ENCODE results near the gene MMD2.

DNA sequence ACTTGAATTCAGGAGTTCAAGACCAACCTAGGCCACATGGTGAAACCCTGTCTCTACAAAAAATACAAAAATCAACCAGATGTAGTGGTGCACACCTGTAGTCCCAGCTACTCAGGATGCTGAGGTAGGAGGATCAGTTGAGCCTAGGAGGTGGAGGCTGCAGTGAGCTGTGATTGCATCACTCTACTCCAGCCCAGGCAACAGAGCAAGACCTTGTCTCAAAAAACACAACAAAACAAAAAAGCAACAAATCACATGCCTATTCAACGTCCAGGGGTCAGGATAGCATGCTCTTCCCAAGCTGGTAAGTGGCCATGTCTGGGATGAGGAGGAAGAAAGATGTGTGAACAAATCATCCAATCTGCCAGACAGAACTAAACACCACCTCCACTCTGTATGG is 69.3 kb downstream of the MMD2 start:
- no peak for TF ChIP-seq RORB (CRISPR knock-in tag; IDR thresholded peaks at IDR 0.05)
- TF ChIP-seq AFF4 (CRISPR knock-in tag; IDR thresholded peaks at IDR 0.05; ENCODE audit: borderline replicate concordance), result no peak
- no peak for TF ChIP-seq CTCF (IDR thresholded peaks at IDR 0.05)
- TF ChIP-seq PRRX2 (CRISPR knock-in tag; IDR thresholded peaks at IDR 0.05), result no peak
- TF ChIP-seq TCF7 (CRISPR knock-in tag; IDR thresholded peaks at IDR 0.05; ENCODE audit: low read depth), result no peak
- no peak for TF ChIP-seq ZNF512 (CRISPR knock-in tag; IDR thresholded peaks at IDR 0.05; ENCODE audit: borderline replicate concordance)
- no peak for TF ChIP-seq SMAD4 (CRISPR knock-in tag; IDR thresholded peaks at IDR 0.05)
- TF ChIP-seq, protein P1, sequence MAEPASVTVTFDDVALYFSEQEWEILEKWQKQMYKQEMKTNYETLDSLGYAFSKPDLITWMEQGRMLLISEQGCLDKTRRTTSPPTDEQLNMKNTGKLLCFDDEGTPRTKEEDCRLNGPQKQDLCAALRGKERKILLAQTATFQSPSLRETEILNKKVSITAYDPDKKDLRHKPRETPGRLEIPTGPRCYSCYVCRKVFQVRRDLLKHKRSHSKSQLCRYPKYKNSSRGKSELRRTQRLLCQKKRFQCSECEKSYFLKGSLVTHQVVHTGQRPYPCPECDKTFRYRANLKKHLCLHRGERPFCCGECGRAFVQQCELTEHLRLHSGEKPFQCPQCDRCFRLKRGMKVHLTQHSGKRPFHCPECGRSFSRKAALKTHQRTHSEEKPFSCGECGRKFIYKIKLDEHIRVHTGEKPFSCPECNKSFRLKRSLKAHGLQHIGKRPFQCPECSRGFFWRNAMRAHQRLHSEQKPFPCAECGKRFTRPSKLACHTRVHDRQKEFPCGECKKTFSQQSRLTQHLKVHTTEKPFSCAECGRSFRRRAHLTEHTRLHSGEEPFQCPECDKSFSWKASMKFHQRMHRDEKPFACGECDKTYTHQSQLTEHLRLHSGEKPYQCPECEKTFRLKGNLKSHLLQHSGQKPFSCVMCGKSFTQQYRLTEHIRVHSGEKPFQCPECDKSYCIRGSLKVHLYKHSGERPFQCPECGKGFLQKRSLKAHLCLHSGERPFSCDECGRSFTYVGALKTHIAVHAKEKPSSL (CRISPR knock-in tag; conservative IDR thresholded peaks at IDR 0.05), result no peak
- no peak for TF ChIP-seq E2F1 (CRISPR knock-in tag; IDR thresholded peaks at IDR 0.05)
- TF ChIP-seq, protein P2, sequence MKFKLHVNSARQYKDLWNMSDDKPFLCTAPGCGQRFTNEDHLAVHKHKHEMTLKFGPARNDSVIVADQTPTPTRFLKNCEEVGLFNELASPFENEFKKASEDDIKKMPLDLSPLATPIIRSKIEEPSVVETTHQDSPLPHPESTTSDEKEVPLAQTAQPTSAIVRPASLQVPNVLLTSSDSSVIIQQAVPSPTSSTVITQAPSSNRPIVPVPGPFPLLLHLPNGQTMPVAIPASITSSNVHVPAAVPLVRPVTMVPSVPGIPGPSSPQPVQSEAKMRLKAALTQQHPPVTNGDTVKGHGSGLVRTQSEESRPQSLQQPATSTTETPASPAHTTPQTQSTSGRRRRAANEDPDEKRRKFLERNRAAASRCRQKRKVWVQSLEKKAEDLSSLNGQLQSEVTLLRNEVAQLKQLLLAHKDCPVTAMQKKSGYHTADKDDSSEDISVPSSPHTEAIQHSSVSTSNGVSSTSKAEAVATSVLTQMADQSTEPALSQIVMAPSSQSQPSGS (CRISPR knock-in tag; IDR thresholded peaks at IDR 0.05; ENCODE audit: borderline replicate concordance, low read depth), result no peak
- TF ChIP-seq, protein P3, sequence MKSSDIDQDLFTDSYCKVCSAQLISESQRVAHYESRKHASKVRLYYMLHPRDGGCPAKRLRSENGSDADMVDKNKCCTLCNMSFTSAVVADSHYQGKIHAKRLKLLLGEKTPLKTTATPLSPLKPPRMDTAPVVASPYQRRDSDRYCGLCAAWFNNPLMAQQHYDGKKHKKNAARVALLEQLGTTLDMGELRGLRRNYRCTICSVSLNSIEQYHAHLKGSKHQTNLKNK (CRISPR knock-in tag; IDR thresholded peaks at IDR 0.05), result no peak

Data from WTC11 (cell line).